Right renal cortex interstitium (tissue), 3 donors: Measurements from ENCODE around the gene ARL13A. TPM values are rescaled to one million over a fixed set of nuclear protein-coding genes. Genes with fewer than 3 reads are reported as not detected.
"Not testable (repeated sequence)": the region's sequence is repeated elsewhere in the genome, so short reads cannot be mapped to it uniquely, and the experiment has no call there.

Source experiments
- DNase-seq, 3 donors: peaks; one replicate each; pipeline ENCODE4 v3.0.0-alpha.2; 2013; ENCODE audit warnings: low read depth in 3 of 3, low spot score in 2 of 3
- polyA plus RNA-seq, 3 donors: library from polyadenylated mRNA; unstranded; fragments of 120-200 nt; gene quantifications; one replicate each; pipeline ENCODE4 v1.2.1, GENCODE V29; 2013; ENCODE audit not compliant: insufficient read length in 3 of 3

Gene ARL13A
- polyA plus RNA-seq, 3 donors, result 0.10 to 0.18 TPM; not detected in 1

- no peak for DNase-seq
Observed at GRCh38 chrX:100984818-100985217, 15.3 kb downstream of the ARL13A start.

GRCh38 chrX:100990139-100990538 lies 20.6 kb downstream of the ARL13A start:
- DNase-seq, result no peak

- DNase-seq, result no peak
Observed at GRCh38 chrX:100994352-100995281, 25.1 kb downstream of the ARL13A start.

- no peak for DNase-seq
Observed at GRCh38 chrX:100995469-100995868, 26.0 kb downstream of the ARL13A start.

GRCh38 chrX:100999451-100999850 lies 29.9 kb downstream of the ARL13A start:
- DNase-seq, result no peak

GRCh38 chrX:101009090-101009489 lies 39.6 kb downstream of the ARL13A start:
- no peak for DNase-seq

GRCh38 chrX:101012031-101012430 lies 42.5 kb downstream of the ARL13A start:
- DNase-seq, result not testable (repeated sequence)

GRCh38 chrX:101022020-101022419 lies 52.5 kb downstream of the ARL13A start:
- DNase-seq, result no peak

- DNase-seq, result no peak
Observed at GRCh38 chrX:101025126-101025525, 55.6 kb downstream of the ARL13A start.

GRCh38 chrX:101028562-101028961 lies 59.1 kb downstream of the ARL13A start:
- no peak for DNase-seq

GRCh38 chrX:101029665-101030064 lies 60.2 kb downstream of the ARL13A start:
- no peak for DNase-seq

GRCh38 chrX:101037231-101037630 lies 67.7 kb downstream of the ARL13A start:
- no peak for DNase-seq

GRCh38 chrX:101040197-101040596 lies 70.7 kb downstream of the ARL13A start:
- no peak for DNase-seq

Other genes with a start within 250 kb of the ARL13A start
- 10 to 100 TPM; 21.8 to 27.9 (median 24.9) TPM for gene SYTL4, start 237.6 kb upstream of the ARL13A start, polyA plus RNA-seq
- gene CSTF2, start 149.3 kb upstream of the ARL13A start, polyA plus RNA-seq, result 10 to 100 TPM; 24.4 to 26.0 (median 24.6) TPM
- under 1 TPM; 0.33 to 0.97 (median 0.74) TPM for gene NOX1, start 95.3 kb upstream of the ARL13A start, polyA plus RNA-seq
- under 1 TPM; 0.23 to 0.35 (median 0.28) TPM for gene XKRX, start 40.8 kb upstream of the ARL13A start, polyA plus RNA-seq
- gene TRMT2B, start 82.4 kb downstream of the ARL13A start, polyA plus RNA-seq, result 10 to 100 TPM; 11.2 to 14.1 (median 11.4) TPM
- gene TMEM35A, start 109.2 kb downstream of the ARL13A start, polyA plus RNA-seq, result 10 to 100 TPM in 1 of 3 donors, 1 to 10 TPM in 2; 7.9 to 10.6 (median 9.1) TPM
- gene CENPI, start 128.5 kb downstream of the ARL13A start, polyA plus RNA-seq, result 1 to 10 TPM; 7.7 to 9.9 (median 8.9) TPM